ENCODE measurements around the gene TXNDC2.

Gene TXNDC2

DNA sequence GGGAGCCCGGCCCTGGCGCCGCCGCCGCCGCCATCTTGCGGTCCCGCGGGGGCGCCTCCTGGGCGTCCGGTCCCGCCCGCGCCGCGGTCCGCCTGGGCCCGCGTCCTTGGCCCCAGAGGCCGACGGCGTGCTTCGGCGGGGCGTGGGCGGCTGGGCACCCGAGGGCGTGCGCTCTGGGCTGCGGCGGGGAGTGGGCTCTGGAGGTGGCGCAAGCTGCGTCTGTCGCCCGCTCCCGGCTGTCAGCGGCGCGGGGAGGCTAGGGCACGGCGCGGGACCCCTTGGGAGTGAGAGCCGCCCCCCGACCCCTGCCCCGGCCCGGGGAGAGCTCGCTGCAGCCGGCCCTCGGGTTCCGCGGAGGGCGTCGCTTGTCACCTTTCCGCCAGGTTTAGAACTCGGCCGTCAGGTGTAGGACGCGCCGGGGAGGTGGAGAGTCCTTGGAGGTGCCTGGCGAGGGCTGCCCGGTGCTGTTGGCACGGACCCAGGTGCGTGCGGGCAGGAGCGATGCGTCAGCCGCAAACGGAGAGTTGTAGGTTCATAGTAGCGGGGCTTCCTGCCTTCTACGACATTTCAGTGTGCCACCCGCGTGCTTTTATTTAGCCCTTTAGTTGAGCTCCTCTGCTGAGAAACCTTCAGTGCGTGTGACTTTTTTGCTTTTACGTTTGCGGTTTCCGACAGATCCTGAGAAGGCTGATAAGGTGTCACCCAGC is 29.0 kb downstream of the TXNDC2 start:
- DNase-seq = peak; percentile 82

GRCh38 chr18:9915291-9916076 is 29.7 kb downstream of the TXNDC2 start:
- DNase-seq = no peak

DNA sequence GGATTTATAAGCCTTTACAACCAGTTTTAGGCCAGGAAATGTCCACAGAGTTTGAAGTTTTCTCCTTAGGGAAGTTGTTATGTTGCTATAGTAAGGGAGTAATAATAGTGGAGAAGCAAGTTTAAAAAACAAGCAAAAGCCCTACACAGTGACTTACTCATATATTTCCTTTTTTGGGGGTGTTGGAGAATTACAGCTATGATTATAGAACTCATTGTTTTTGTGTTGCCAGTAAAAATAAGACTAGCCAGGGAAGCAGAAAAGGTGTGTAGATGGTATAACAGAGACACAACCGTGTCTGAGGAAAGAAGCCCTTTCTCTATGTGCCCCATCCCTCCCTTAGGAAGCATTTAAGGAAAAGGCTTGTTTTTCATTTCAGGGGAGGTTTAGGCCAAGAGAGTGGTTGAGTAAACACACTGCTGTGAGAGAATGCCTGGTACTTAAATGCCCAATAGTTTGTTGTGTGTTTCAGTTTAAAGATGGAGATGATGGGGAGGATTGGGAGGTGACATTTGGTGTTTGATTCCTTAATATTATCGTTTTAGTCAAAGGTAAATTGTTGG is 30.4 kb downstream of the TXNDC2 start:
- no peak for DNase-seq

GRCh38 chr18:9916808-9917207 is 31.0 kb downstream of the TXNDC2 start:
- no peak for DNase-seq

- no peak for DNase-seq
Observed at GRCh38 chr18:9918016-9918680, 32.4 kb downstream of the TXNDC2 start.

GRCh38 chr18:9919564-9920232 is 33.9 kb downstream of the TXNDC2 start:
- no peak for DNase-seq

DNA sequence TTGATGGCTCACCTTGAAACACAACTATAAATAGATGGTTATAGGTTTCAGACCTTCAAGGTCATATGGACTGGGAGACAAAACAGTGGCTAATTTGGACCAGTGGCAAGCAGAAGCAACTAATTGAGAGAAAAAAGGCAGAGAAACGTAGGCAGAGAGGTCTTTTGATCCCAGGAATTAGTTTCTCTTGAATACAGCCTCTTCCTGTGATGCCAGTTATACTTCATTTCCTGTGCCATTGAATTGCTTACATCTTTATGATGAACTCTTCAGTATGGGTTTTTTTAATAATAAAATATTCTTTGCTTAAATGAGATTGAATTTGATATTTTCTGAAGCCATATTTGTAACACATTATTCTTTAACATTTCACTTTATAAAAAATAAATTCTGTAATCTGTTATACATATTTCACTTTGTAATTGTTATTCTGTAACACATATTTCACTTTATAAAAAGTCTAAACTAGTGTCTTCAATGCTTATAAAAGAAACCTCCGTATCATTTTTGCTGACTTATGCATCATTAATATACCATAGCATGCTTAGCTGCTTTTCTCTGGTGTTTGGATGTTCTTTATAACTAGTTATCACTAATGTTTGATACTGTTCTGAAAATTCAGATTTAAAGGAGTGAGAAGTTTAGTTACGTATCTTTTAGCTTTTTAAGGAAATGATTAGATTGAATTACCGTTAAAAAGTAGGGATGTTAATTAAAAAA is 37.0 kb downstream of the TXNDC2 start:
- DNase-seq = no peak

DNA sequence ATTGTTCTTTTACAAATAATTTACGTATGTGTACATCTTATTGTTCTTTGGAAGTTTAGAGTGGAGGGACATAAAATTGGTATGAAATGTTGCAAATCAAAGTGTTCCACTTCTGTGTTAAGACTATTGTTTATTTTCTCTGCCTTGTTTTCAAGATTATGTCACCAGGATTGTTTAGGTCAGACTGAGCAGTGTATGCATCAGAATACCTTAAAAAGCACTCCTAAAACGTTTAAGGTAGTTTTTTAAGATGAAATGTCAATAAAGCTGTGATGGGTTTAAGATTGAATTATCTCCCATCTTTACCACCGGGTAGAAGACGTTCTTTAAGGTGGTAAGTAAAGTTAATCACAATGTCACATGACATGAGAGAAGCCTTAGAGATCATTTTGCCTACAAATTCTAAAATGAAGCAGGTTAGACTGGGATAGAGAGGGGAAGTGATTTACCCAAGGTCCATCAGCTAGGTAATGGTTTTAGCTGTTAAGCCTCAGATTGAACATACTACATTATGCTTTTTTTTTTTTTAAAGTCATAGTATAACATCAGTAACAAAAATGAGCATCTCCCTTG is 38.7 kb downstream of the TXNDC2 start:
- no peak for DNase-seq

GRCh38 chr18:9925369-9925768 is 39.6 kb downstream of the TXNDC2 start:
- no peak for DNase-seq

DNA sequence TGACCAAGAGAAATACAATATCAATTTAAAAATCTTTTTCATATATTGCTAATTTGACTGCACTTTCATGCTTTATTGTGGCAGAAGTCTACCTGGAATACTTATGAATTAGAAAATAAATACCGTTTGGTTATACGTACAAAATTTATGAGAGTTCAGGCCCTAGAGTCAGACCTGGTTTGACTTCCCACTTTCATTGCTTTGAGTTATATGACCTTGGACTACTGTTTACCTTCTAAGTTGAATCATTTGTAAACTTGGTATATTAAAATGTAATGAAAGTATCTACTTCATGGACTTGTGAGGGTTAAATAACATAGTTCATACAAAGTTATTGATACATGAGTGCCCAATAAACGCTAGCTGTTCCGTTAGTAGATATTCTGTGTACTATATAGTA is 40.0 kb downstream of the TXNDC2 start:
- no peak for DNase-seq

- no peak for DNase-seq
Observed at GRCh38 chr18:9926223-9926894, 40.6 kb downstream of the TXNDC2 start.

- no peak for DNase-seq
Observed at GRCh38 chr18:9926977-9927376, 41.2 kb downstream of the TXNDC2 start.

DNA sequence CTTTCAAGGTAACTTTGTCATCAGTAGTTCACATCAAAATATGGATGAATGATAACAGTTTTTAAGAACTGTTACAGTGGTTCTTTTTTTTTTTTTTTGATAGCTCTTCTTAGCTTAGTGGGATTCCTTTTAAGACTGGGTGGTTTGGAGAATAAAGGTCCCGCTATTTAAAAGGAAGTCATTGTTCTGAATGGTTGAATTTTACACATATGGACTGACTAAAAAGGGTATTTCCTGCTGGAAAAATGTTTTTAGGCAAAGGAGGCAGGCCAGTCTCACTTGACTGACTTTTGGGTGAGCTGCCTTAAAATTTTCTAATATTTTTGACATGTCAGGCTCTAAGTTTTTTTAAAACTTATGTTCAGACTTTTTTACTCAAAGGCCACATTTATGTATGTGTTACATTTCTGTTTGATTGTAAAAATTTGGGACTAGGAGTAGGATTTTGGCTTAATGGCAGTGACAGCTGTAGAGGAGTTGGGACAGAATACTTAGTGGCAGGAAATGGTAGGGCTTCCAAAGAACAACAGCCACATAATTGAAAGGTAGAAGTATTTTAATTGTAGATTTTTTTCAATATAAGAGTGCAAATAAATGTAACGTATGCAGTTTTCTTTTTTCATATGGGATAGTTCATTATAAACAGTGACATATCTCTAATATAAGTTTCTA is 41.8 kb downstream of the TXNDC2 start:
- DNase-seq = no peak

GRCh38 chr18:9928646-9929259 is 43.0 kb downstream of the TXNDC2 start:
- DNase-seq = no peak

GRCh38 chr18:9930299-9930884 is 44.6 kb downstream of the TXNDC2 start:
- DNase-seq = no peak

- no peak for DNase-seq
Observed at GRCh38 chr18:9931146-9931545, 45.4 kb downstream of the TXNDC2 start.

GRCh38 chr18:9931678-9932077 is 45.9 kb downstream of the TXNDC2 start:
- DNase-seq = no peak

DNA sequence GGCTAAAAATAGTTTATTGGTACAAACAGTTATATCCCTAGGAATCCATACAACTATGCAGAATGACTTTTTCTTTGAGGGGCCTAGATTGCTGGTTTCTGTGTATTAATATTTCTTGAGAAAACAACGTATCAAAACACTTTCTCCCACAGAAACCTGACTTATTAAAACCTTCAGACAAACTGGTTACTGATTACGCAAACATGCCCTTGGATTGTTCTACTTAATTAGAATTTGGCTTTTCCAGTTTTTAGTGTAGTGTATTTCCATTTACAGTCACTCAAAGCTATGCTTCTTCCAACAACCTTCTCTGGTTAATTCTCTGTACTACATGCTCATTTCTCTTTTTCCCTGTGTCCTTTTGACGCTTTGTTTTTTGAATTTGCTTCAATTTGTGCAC is 48.1 kb downstream of the TXNDC2 start:
- no peak for DNase-seq

DNA sequence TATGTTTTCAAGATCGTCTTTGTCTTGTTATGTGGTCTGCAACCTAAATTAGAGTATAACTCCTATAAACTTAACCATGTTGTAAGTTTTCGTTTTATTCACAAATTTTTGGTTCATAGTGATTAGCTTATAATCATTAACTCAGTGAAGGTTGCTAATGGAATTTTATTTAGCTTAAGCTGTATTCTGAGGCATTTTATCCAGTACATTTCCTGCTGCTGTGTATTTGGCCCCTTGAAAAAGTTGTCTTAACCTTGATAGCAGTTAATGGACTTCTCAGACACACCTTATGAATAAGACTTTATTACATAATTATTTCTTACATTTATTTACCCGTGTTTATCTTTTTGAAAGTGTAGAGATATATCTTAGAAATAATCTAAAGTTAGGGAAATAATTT is 48.5 kb downstream of the TXNDC2 start:
- DNase-seq = no peak
